Measurements from ENCODE around the gene CLIP4. TPM values are rescaled to one million over a fixed set of nuclear protein-coding genes. Genes with fewer than 3 reads are reported as not detected.

Gene CLIP4
- total and polyA plus RNA-seq, 10 of the 15 experiments (the other 5 are each of a cell fraction or from before 2014, with no cell fraction given): 5.5 to 34.9 (median 16.8) TPM

DNA sequence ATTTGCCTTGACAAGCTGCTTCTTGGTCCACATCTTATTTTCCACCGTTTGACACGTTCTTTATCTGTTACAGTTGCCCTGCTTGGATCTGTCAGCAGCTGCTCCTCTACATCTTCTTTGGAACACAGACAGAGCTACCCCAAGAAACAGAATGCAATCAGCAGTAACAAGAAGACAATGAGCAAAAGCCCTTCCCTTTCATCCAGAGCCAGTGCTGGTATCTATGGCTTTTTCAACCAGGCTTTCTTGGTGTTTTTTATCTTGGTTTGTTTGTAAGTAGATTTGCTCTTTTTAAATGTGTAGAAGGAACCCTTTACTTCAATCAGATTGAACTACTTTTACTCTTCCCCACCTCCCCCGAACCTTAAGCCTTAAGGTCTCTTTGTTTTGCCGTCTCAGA, 41.9 kb downstream of the CLIP4 start:
- ChIA-PET POLR2A (no interaction called here), CTCF (interaction anchor here (1.0 kb wide), 1 partner anchor 19 kb away, joined by 3 read pairs; no protein-coding TSS in a partner anchor), RAD21 (ENCODE audit: unreplicated experiment) (no interaction called here), SMC1A (ENCODE audit: uncharacterized antibody, unreplicated experiment) (interaction anchor here (0.8 to 1.1 kb wide), 2 partner anchors 24 to 41 kb away, joined by 3 read pairs; no protein-coding TSS in a partner anchor)
- no peak for TF ChIP-seq SIN3A (IDR thresholded peaks at IDR 0.05; ENCODE audit: low read depth, low read length)
- no peak for TF ChIP-seq YY1 (IDR thresholded peaks at IDR 0.05; ENCODE audit: low read depth, low read length)
- no peak for TF ChIP-seq ZNF207 (IDR thresholded peaks at IDR 0.05; ENCODE audit: borderline replicate concordance)
- no peak for TF ChIP-seq EED (IDR thresholded peaks at IDR 0.05; ENCODE audit: low read depth)
- no peak for TF ChIP-seq ZNF24 (IDR thresholded peaks at IDR 0.05)
- no peak for TF ChIP-seq NR2C1 (IDR thresholded peaks at IDR 0.05)
- TF ChIP-seq SREBF1 (IDR thresholded peaks at IDR 0.05; ENCODE audit: low read length): no peak
- TF ChIP-seq, protein P1, sequence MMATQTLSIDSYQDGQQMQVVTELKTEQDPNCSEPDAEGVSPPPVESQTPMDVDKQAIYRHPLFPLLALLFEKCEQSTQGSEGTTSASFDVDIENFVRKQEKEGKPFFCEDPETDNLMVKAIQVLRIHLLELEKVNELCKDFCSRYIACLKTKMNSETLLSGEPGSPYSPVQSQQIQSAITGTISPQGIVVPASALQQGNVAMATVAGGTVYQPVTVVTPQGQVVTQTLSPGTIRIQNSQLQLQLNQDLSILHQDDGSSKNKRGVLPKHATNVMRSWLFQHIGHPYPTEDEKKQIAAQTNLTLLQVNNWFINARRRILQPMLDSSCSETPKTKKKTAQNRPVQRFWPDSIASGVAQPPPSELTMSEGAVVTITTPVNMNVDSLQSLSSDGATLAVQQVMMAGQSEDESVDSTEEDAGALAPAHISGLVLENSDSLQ (IDR thresholded peaks at IDR 0.05): no peak
- no peak for TF ChIP-seq IKZF1 (conservative IDR thresholded peaks at IDR 0.05)
- TF ChIP-seq, protein P2, sequence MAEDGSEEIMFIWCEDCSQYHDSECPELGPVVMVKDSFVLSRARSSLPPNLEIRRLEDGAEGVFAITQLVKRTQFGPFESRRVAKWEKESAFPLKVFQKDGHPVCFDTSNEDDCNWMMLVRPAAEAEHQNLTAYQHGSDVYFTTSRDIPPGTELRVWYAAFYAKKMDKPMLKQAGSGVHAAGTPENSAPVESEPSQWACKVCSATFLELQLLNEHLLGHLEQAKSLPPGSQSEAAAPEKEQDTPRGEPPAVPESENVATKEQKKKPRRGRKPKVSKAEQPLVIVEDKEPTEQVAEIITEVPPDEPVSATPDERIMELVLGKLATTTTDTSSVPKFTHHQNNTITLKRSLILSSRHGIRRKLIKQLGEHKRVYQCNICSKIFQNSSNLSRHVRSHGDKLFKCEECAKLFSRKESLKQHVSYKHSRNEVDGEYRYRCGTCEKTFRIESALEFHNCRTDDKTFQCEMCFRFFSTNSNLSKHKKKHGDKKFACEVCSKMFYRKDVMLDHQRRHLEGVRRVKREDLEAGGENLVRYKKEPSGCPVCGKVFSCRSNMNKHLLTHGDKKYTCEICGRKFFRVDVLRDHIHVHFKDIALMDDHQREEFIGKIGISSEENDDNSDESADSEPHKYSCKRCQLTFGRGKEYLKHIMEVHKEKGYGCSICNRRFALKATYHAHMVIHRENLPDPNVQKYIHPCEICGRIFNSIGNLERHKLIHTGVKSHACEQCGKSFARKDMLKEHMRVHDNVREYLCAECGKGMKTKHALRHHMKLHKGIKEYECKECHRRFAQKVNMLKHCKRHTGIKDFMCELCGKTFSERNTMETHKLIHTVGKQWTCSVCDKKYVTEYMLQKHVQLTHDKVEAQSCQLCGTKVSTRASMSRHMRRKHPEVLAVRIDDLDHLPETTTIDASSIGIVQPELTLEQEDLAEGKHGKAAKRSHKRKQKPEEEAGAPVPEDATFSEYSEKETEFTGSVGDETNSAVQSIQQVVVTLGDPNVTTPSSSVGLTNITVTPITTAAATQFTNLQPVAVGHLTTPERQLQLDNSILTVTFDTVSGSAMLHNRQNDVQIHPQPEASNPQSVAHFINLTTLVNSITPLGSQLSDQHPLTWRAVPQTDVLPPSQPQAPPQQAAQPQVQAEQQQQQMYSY (CRISPR knock-in tag; IDR thresholded peaks at IDR 0.05): no peak
- TF ChIP-seq ZNF217 (IDR thresholded peaks at IDR 0.05): no peak
- TF ChIP-seq NBN (IDR thresholded peaks at IDR 0.05): no peak
- TF ChIP-seq HDAC6 (IDR thresholded peaks at IDR 0.05; ENCODE audit: unreplicated experiment): no peak
- H3K27ac ChIP-seq (ENCODE audit: control insufficient read depth, insufficient read depth): no peak overlapping the region
- DNase-seq (ENCODE audit: low read depth, low spot score): no peak
- ATAC-seq: no peak
- no peaks in the 10 kb centered on the region for H3K79me2 ChIP-seq (ENCODE audit: control insufficient read depth, insufficient read depth, low read length)
- H4K20me1 ChIP-seq (ENCODE audit: control insufficient read depth, insufficient read depth): no peaks in the 10 kb centered on the region
- H3K4me3 ChIP-seq: no peak overlapping the region
- in situ Hi-C loops (cut with MboI): no loop called here
- no peaks in the 10 kb centered on the region for H3K27me3 ChIP-seq (replicated peaks in 1 of 2; ENCODE audit: control insufficient read depth in 2 of 2, insufficient read depth in 2 of 2, low read length in 1 of 2)
- no peak for FAIRE-seq
- intact Hi-C loops (cut with micrococcal nuclease; ENCODE audit: unreplicated experiment): no loop called here
- no peak overlapping the region for H2AFZ ChIP-seq (ENCODE audit: control insufficient read depth, low read depth, low read length)
- no peaks in the 10 kb centered on the region for H3K4me1 ChIP-seq (ENCODE audit: control insufficient read depth, insufficient read depth, low read length)
- WGBS (ENCODE audit: insufficient coverage, insufficient replicate concordance, low lambda C conversion rate, missing lambda C conversion rate): 95% methylated on average over 4 of the region's 4 CpGs
- no peak overlapping the region for H3K4me2 ChIP-seq (ENCODE audit: control insufficient read depth, insufficient read depth)
- no TSS peak for BruUV-seq (replicated peaks)
- H3K9ac ChIP-seq (ENCODE audit: control insufficient read depth, insufficient read depth, low read length): no peak overlapping the region
- no peaks in the 10 kb centered on the region for H3K9me3 ChIP-seq (replicated peaks; ENCODE audit: control insufficient read depth, insufficient read depth, low read length)
- peaks cover 3 to 29% of the 10 kb centered on the region in 2 experiments for H3K36me3 ChIP-seq (ENCODE audit: control insufficient read depth in 2 of 2, insufficient read depth in 2 of 2, low read length in 1 of 2)

Measured in GM12878 (cell line).